A673 (cell line): Measurements from ENCODE around the gene CALN1. TPM values are rescaled to one million over a fixed set of nuclear protein-coding genes. Genes with fewer than 3 reads are reported as not detected.

Experiments used
- BruUV-seq: library from RNA; stranded (reverse); fragments of 400-500 nt; replicated peaks from 2 replicates; lab custom pipeline; 2021; lab: Mats Ljungman, UMichigan
- CTCF ChIA-PET: fragments of 300-600 bp; sonication (Branson Sonifier 250); formaldehyde crosslinking; loops from one replicate; lab custom pipeline; 2022; ENCODE audit warnings: antibody characterized with exemption; lab: Charles Lee
- POLR2A ChIA-PET: fragments of 300-600 bp; sonication (Branson Sonifier 250); formaldehyde crosslinking; loops from one replicate; lab custom pipeline; 2022; ENCODE audit warnings: antibody characterized with exemption; ENCODE audit not compliant: low non-redundant PET; lab: Charles Lee
- DNase-seq: peaks from one replicate; pipeline ENCODE4 v3.0.0-alpha.2; 2015; ENCODE audit warnings: low spot score
- H3K27ac ChIP-seq: fragments of 200-600 bp; sonication (generic); 2 replicates; pipeline ENCODE4 v1.5.1; 2016; ENCODE audit warnings: mixed run types, low read depth, mild to moderate bottlenecking, mixed read lengths, antibody characterized with exemption, low read length; ENCODE audit not compliant: poor library complexity, severe bottlenecking
- H3K27me3 ChIP-seq: fragments of 200-600 bp; sonication (generic); replicated peaks from 2 replicates; pipeline ENCODE4 v1.6.1; 2017; ENCODE audit warnings: mixed run types, low read depth, mild to moderate bottlenecking, mixed read lengths, antibody characterized with exemption, low read length; ENCODE audit not compliant: insufficient read depth, poor library complexity
- H3K36me3 ChIP-seq: fragments of 200-600 bp; sonication (generic); 2 replicates; pipeline ENCODE4 v1.6.1; 2016; ENCODE audit warnings: mixed run types, mild to moderate bottlenecking, mixed read lengths, antibody characterized with exemption, low read length; ENCODE audit not compliant: insufficient read depth, poor library complexity, severe bottlenecking
- H3K4me1 ChIP-seq: fragments of 200-600 bp; sonication (generic); 2 replicates; pipeline ENCODE4 v1.6.1; 2017; ENCODE audit warnings: mixed run types, mild to moderate bottlenecking, mixed read lengths, antibody characterized with exemption, low read length; ENCODE audit not compliant: insufficient read depth, poor library complexity, severe bottlenecking
- H3K4me3 ChIP-seq: fragments of 200-600 bp; sonication (generic); 2 replicates; pipeline ENCODE4 v1.5.1; 2016; ENCODE audit warnings: low read depth, mixed run types, mild to moderate bottlenecking, mixed read lengths, low read length; ENCODE audit not compliant: poor library complexity, severe bottlenecking
- H3K9me3 ChIP-seq: fragments of 200-600 bp; sonication (generic); 2 replicates; pipeline ENCODE4 v1.6.1; 2016; ENCODE audit warnings: mixed run types, low read depth, mild to moderate bottlenecking, mixed read lengths, antibody characterized with exemption, low read length; ENCODE audit not compliant: poor library complexity, severe bottlenecking
- EZH2 ChIP-seq: fragments of 200-600 bp; sonication (generic); IDR thresholded peaks from 2 replicates; pipeline ENCODE4 v1.6.1; 2017; ENCODE audit warnings: borderline replicate concordance, low read depth, mild to moderate bottlenecking, mixed read lengths, antibody characterized with exemption, low read length; ENCODE audit not compliant: poor library complexity, severe bottlenecking
- intact Hi-C: fragments of 100-400 bp; cut with micrococcal nuclease; formaldehyde crosslinking; loops from one replicate; pipeline ENCODE4 v1.10.0; 2022; ENCODE audit not compliant: unreplicated experiment
- total RNA-seq: library from RNA; stranded (reverse); gene quantifications from 2 replicates; pipeline ENCODE4 v1.2.3, GENCODE V29; 2021
- TF ChIP-seq, protein P1 (sequence below): fragments of 300-800, 200-600 bp; sonication (generic); conservative IDR thresholded peaks from 2 replicates; pipeline ENCODE4 v1.5.1; 2017; ENCODE audit warnings: low read depth, mild to moderate bottlenecking, antibody characterized with exemption, low read length, moderate library complexity, mixed read lengths

The CALN1 gene
- total RNA-seq, 1 experiment from 2014 or later, result not detected

DNA sequence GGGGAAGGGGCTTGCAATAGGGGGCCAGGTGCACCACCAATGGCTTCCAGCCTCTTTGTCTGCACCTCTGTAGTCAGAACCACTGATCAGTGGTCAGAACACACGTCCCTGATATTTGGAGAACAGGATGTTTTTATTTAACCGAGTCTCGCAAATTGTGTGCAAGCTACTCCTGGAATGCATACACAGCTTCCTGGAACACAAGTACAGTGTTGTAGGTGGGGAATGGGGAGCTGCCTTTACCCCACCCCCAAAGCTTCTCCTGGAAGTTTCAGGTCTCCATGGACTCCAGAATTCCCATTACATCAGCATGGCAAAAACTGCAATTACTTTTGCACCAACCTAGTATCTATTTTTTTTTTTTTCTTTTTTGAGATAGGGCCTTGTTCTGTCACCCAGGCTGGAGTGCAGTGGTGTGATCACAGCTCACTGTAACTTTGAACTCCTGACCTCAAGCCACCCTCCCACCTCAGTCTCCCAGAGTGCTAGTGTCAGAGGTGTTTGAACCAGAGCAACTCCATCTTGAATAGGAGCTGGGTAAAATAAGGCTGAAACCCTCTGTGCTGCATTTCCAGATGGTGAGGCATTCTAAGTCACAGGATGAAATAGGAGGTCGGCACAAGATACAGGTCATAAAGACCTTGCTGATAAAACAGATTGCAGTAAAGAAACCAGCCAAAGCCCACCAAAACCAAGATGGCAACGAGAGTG is 374.0 kb downstream of the CALN1 start:
- H3K27me3 ChIP-seq, result no peaks in the 10 kb centered on the region
- no peak for DNase-seq
- intact Hi-C loops, result no loop called here
- H3K4me3 ChIP-seq, result no peak overlapping the region
- CTCF ChIA-PET, result no interaction called here
- TF ChIP-seq, protein P1, sequence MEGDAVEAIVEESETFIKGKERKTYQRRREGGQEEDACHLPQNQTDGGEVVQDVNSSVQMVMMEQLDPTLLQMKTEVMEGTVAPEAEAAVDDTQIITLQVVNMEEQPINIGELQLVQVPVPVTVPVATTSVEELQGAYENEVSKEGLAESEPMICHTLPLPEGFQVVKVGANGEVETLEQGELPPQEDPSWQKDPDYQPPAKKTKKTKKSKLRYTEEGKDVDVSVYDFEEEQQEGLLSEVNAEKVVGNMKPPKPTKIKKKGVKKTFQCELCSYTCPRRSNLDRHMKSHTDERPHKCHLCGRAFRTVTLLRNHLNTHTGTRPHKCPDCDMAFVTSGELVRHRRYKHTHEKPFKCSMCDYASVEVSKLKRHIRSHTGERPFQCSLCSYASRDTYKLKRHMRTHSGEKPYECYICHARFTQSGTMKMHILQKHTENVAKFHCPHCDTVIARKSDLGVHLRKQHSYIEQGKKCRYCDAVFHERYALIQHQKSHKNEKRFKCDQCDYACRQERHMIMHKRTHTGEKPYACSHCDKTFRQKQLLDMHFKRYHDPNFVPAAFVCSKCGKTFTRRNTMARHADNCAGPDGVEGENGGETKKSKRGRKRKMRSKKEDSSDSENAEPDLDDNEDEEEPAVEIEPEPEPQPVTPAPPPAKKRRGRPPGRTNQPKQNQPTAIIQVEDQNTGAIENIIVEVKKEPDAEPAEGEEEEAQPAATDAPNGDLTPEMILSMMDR, result no peak
- no peak for TF ChIP-seq EZH2
- no TSS peak for BruUV-seq
- H3K4me1 ChIP-seq, result no peaks in the 10 kb centered on the region
- peaks cover 32% of the 10 kb centered on the region for H3K9me3 ChIP-seq
- POLR2A ChIA-PET, result no interaction called here
- no peaks in the 10 kb centered on the region for H3K36me3 ChIP-seq
- no peak overlapping the region for H3K27ac ChIP-seq

DNA sequence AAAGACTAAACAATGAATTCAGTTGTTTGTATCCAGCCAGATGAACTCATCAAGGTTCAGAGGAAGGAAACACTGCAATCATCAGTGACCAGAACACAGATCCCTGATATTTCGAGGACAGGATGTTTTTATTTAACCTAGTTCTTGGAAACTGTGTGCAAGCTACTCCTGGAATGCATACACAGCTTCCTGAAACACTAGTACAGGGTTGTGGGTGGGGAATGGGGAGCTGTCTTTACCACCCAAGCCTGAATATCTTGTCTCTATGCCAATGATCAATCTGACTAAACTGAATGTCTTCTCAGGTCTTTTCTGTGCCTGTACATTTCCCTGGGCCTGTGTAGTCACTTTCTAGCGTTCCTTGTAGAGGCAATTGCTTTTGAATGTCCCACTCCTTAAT is 374.6 kb downstream of the CALN1 start:
- intact Hi-C loops, result no loop called here
- no peak for DNase-seq
- Histone ChIP-seq H3K27me3 (no peaks in the 10 kb centered on the region), H3K4me1 (no peaks in the 10 kb centered on the region), H3K36me3 (no peaks in the 10 kb centered on the region), H3K9me3 (peaks cover 34% of the 10 kb centered on the region), H3K4me3 (no peak overlapping the region), H3K27ac (no peak overlapping the region)
- TF ChIP-seq, protein P1, result no peak
- no peak for TF ChIP-seq EZH2
- CTCF ChIA-PET, result no interaction called here
- POLR2A ChIA-PET, result no interaction called here
- BruUV-seq, result no TSS peak

DNA sequence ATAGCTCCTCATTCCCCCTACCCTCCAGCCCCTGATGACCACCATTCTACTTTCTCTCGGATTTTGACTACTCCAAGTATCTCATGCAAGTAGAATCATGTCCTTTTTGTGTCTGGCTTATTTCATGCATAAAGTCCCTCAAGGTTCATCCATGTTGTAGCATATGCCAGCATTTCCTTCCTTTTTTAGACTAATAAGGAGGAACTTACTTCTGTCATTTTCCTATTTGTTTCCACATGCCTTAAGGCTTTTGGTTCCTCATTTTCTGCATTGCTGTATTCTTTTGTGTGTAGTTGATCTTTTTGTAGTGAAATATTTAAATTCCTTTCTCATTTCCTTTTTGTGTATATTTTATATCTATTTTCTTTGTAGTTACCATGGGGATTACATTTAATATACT is 376.9 kb downstream of the CALN1 start:
- no TSS peak for BruUV-seq
- Histone ChIP-seq H3K27me3 (no peaks in the 10 kb centered on the region), H3K27ac (no peak overlapping the region), H3K4me1 (no peaks in the 10 kb centered on the region), H3K9me3 (peaks cover 25% of the 10 kb centered on the region), H3K36me3 (no peaks in the 10 kb centered on the region), H3K4me3 (no peak overlapping the region)
- CTCF ChIA-PET, result no interaction called here
- TF ChIP-seq, protein P1, result no peak
- TF ChIP-seq EZH2, result no peak
- POLR2A ChIA-PET, result no interaction called here
- no peak for DNase-seq
- intact Hi-C loops, result no loop called here
